Activated CD8-positive, alpha-beta T cell treated with anti-CD3 and anti-CD28 coated beads for 36 hours (primary cell): ENCODE measurements around the gene UBXN1. TPM values are rescaled to one million over a fixed set of nuclear protein-coding genes. Genes with fewer than 3 reads are reported as not detected.

Experiments used
- ATAC-seq: fragments of 200-7000 bp; cut with Tn5 transposase; one replicate; pipeline ENCODE4 v1.10.0; 2021; ENCODE audit warnings: mild to moderate bottlenecking, moderate library complexity
- CTCF ChIA-PET: fragments of 350-600 bp; sonication (Branson Sonifier 250); formaldehyde crosslinking; loops from one replicate; lab custom pipeline; 2021; ENCODE audit warnings: antibody characterized with exemption; lab: Charles Lee
- POLR2A ChIA-PET: fragments of 350-600 bp; sonication (Branson Sonifier 250); formaldehyde crosslinking; loops from one replicate; lab custom pipeline; 2021; ENCODE audit warnings: antibody characterized with exemption; lab: Charles Lee
- DNase-seq: peaks from one replicate; pipeline ENCODE4 v3.0.0-alpha.2; 2020
- H3K27ac Mint-ChIP-seq: one replicate; pipeline ENCODE4 v1.8.0; 2021; ENCODE audit warnings: mild to moderate bottlenecking, mixed read lengths
- H3K27me3 Mint-ChIP-seq: one replicate; pipeline ENCODE4 v1.8.0; 2021; ENCODE audit warnings: mixed read lengths
- H3K36me3 Mint-ChIP-seq: one replicate; pipeline ENCODE4 v1.8.0; 2021; ENCODE audit warnings: low read depth, mixed read lengths
- H3K4me1 Mint-ChIP-seq: one replicate; pipeline ENCODE4 v1.8.0; 2021; ENCODE audit warnings: low read depth, mixed read lengths
- H3K4me3 Mint-ChIP-seq: one replicate; pipeline ENCODE4 v1.8.0; 2021; ENCODE audit warnings: mild to moderate bottlenecking, moderate library complexity, mixed read lengths
- H3K9me3 Mint-ChIP-seq: one replicate; pipeline ENCODE4 v1.8.0; 2021; ENCODE audit warnings: mixed read lengths
- CTCF ChIP-seq: fragments of 200-600 bp; IDR thresholded peaks from one replicate; pipeline ENCODE4 v1.8.0; 2022; ENCODE audit warnings: antibody characterized with exemption, mild to moderate bottlenecking
- intact Hi-C: fragments of 100-400 bp; cut with micrococcal nuclease; formaldehyde crosslinking; loops from one replicate; pipeline ENCODE4 v1.10.0; 2022
- total RNA-seq, 2 experiments: library from RNA; stranded (reverse); gene quantifications; one replicate each; pipeline ENCODE4 v1.2.3, GENCODE V29; 2021

The UBXN1 gene
- total RNA-seq, 2 experiments from 2014 or later = 104 to 120 TPM

- DNase-seq = no peak
- Mint-ChIP-seq H3K27me3 (no peaks in the 10 kb centered on the region), H3K4me1 (peaks cover 57% of the 10 kb centered on the region), H3K9me3 (no peaks in the 10 kb centered on the region), H3K4me3 (peak overlapping the region; percentile 91), H3K27ac (peak overlapping the region; percentile 99), H3K36me3 (peaks cover 47% of the 10 kb centered on the region)
- no peak for ATAC-seq
- intact Hi-C loops = no loop called here
- no peak for TF ChIP-seq CTCF
- CTCF ChIA-PET = interaction anchor here (0.9 to 2.5 kb wide), 8 partner anchors 12 to 313 kb away, joined by 3 to 13 read pairs (median 4); partner anchors contain the start of genes HNRNPUL2, LBHD1, ROM1 and TMEM179B
- POLR2A ChIA-PET = interaction anchor here (0.6 to 6.3 kb wide), 25 partner anchors 14 to 173 kb away, joined by 3 to 41 read pairs (median 5); partner anchors contain the start of genes B3GAT3, C11orf98, CSKMT and HNRNPUL2
Observed at GRCh38 chr11:62708392-62708791, 29.5 kb upstream of the UBXN1 start.

GRCh38 chr11:62707277-62707861 lies 28.5 kb upstream of the UBXN1 start, which contains the start of the genes BSCL2 and GNG3:
BSCL2 (minus strand) TSS chr11:62707424; CDS start chr11:62707195, 229 bp downstream.
GNG3 (plus strand) TSS chr11:62707676; CDS start chr11:62708296, 620 bp downstream.
- POLR2A ChIA-PET = interaction anchor here (0.9 to 6.3 kb wide), 16 partner anchors 8 to 174 kb away, joined by 3 to 41 read pairs (median 5); partner anchors contain the start of genes HNRNPUL2, INTS5, LBHD1 and MTA2

GRCh38 chr11:62706850-62707247 lies 28.0 kb upstream of the UBXN1 start:
- intact Hi-C loops = no loop called here
- peak overlapping the region; percentile 7 for H3K27ac Mint-ChIP-seq
- no peaks in the 10 kb centered on the region for H3K9me3 Mint-ChIP-seq
- H3K4me3 Mint-ChIP-seq = peak overlapping the region; percentile 84
- H3K36me3 Mint-ChIP-seq = peaks cover 42% of the 10 kb centered on the region
- DNase-seq (no peak), ATAC-seq (no peak)
- H3K4me1 Mint-ChIP-seq = peaks cover 45% of the 10 kb centered on the region
- TF ChIP-seq CTCF = no peak
- ChIA-PET POLR2A (interaction anchor here (0.9 to 6.3 kb wide), 15 partner anchors 8 to 154 kb away, joined by 3 to 41 read pairs (median 5); partner anchors contain the start of genes HNRNPUL2, INTS5, LBHD1 and TTC9C), CTCF (interaction anchor here (1.2 to 2.9 kb wide), 6 partner anchors 12 to 282 kb away, joined by 3 to 12 read pairs (median 7); partner anchors contain the start of genes ROM1, TMEM179B and ZBTB3)
- no peaks in the 10 kb centered on the region for H3K27me3 Mint-ChIP-seq

More at GRCh38 chr11:62707277-62707861, 28.5 kb upstream of the UBXN1 start, which contains the start of the genes BSCL2 and GNG3:
- TF ChIP-seq CTCF = no peak
- ATAC-seq (no peak), DNase-seq (peak; percentile 21)
- no peaks in the 10 kb centered on the region for H3K27me3 Mint-ChIP-seq
- intact Hi-C loops = no loop called here
- no peaks in the 10 kb centered on the region for H3K9me3 Mint-ChIP-seq
- CTCF ChIA-PET = interaction anchor here (0.6 to 2.9 kb wide), 9 partner anchors 13 to 312 kb away, joined by 3 to 13 read pairs (median 5); partner anchors contain the start of genes HNRNPUL2, ROM1, TMEM179B and TTC9C
- peak within 1 kb of the TSS; percentile 91 for H3K4me3 Mint-ChIP-seq
- H3K4me1 Mint-ChIP-seq = peaks cover 47% of the 10 kb centered on the region
- H3K27ac Mint-ChIP-seq = peak within 1 kb of the TSS; percentile 99
- peaks cover 42% of the 10 kb centered on the region for H3K36me3 Mint-ChIP-seq

- H3K4me3 Mint-ChIP-seq = peak overlapping the region; percentile 84
- DNase-seq (peak; percentile 97), ATAC-seq (peak; percentile 77)
- H3K9me3 Mint-ChIP-seq = no peaks in the 10 kb centered on the region
- H3K27ac Mint-ChIP-seq = peak overlapping the region; percentile 77
- peaks cover 45% of the 10 kb centered on the region for H3K36me3 Mint-ChIP-seq
- intact Hi-C loops = no loop called here
- POLR2A ChIA-PET = interaction anchor here (0.7 to 6.3 kb wide), 17 partner anchors 9 to 175 kb away, joined by 3 to 41 read pairs (median 4); partner anchors contain the start of genes INTS5, LBHD1, SLC3A2 and TMEM223
- CTCF ChIA-PET = interaction anchor here (0.7 to 2.9 kb wide), 8 partner anchors 12 to 282 kb away, joined by 3 to 12 read pairs (median 5); partner anchors contain the start of genes C11orf98, CSKMT, TMEM179B and ZBTB3
- no peak for TF ChIP-seq CTCF
- peaks cover 43% of the 10 kb centered on the region for H3K4me1 Mint-ChIP-seq
- H3K27me3 Mint-ChIP-seq = no peaks in the 10 kb centered on the region
Observed at GRCh38 chr11:62705880-62706849, 27.3 kb upstream of the UBXN1 start.
